Keratinocyte (primary cell): ENCODE results near the gene KIDINS220. TPM values are rescaled to one million over a fixed set of nuclear protein-coding genes. Genes with fewer than 3 reads are reported as not detected.

ENCODE experiments used
- DNase-seq: peaks from one replicate; pipeline ENCODE4 v3.0.0-alpha.2; 2011; ENCODE audit warnings: low read depth, missing footprints, low spot score
- FAIRE-seq: peaks from 2 replicates; lab custom pipeline; 2011; peaks lifted over from hg19 to GRCh38; lab: Jason Lieb, UNC
- H2AFZ ChIP-seq: 2 replicates; pipeline ENCODE4 v1.6.0; 2012; ENCODE audit warnings: low read length, control low read depth, inconsistent platforms; ENCODE audit not compliant: control insufficient read depth
- H3K27ac ChIP-seq: 2 replicates; pipeline ENCODE4 v1.5.1; 2011; ENCODE audit warnings: low read length; ENCODE audit not compliant: control insufficient read depth, insufficient read depth
- H3K27me3 ChIP-seq: 3 replicates; pipeline ENCODE4 v1.6.0; 2011; ENCODE audit warnings: low read length; ENCODE audit not compliant: control insufficient read depth, insufficient read depth; ENCODE audit errors: extremely low read depth
- H3K36me3 ChIP-seq, 2 experiments: 2 replicates in 1 of 2; 3 replicates in 1 of 2; pipeline ENCODE4 v1.5.1; 2011; ENCODE audit warnings: low read length in 2 of 2, mild to moderate bottlenecking in 1 of 2; ENCODE audit not compliant: control insufficient read depth in 2 of 2, insufficient read depth in 2 of 2; ENCODE audit errors: extremely low read depth in 1 of 2
- H3K4me1 ChIP-seq: 3 replicates; pipeline ENCODE4 v1.5.1; 2011; ENCODE audit warnings: low read length; ENCODE audit not compliant: control insufficient read depth, insufficient read depth; ENCODE audit errors: extremely low read depth
- H3K4me2 ChIP-seq: 3 replicates; pipeline ENCODE4 v1.6.0; 2011; ENCODE audit warnings: low read depth, low read length; ENCODE audit not compliant: control insufficient read depth, insufficient read depth; ENCODE audit errors: extremely low read depth
- H3K4me3 ChIP-seq, 3 experiments: fragments of 200-600 bp in 1 of 3; sonication (generic) in 1 of 3; 2 replicates in 2 of 3; 3 replicates in 1 of 3; pipeline ENCODE4 v1.5.1; 2011 to 2016; ENCODE audit warnings: low read length in 3 of 3, mild to moderate bottlenecking in 3 of 3, control low read depth in 2 of 3, inconsistent platforms in 1 of 3, low read depth in 1 of 3, mixed read lengths in 1 of 3, mixed run types in 1 of 3, moderate library complexity in 1 of 3; ENCODE audit not compliant: control insufficient read depth in 2 of 3, insufficient read depth in 2 of 3; ENCODE audit errors: extremely low read depth in 1 of 3
- H3K79me2 ChIP-seq: 2 replicates; pipeline ENCODE4 v1.6.0; 2012; ENCODE audit warnings: low read length; ENCODE audit not compliant: control insufficient read depth, insufficient read depth
- H3K9ac ChIP-seq: 3 replicates; pipeline ENCODE4 v1.6.0; 2011; ENCODE audit warnings: low read length; ENCODE audit not compliant: control insufficient read depth, insufficient read depth; ENCODE audit errors: extremely low read depth
- H3K9me1 ChIP-seq: 3 replicates; pipeline ENCODE4 v1.6.0; 2011; ENCODE audit warnings: low read length; ENCODE audit not compliant: control insufficient read depth, insufficient read depth; ENCODE audit errors: extremely low read depth
- H3K9me3 ChIP-seq: 2 replicates; pipeline ENCODE4 v1.5.1; 2012; ENCODE audit warnings: low read depth, low read length; ENCODE audit not compliant: control insufficient read depth
- H4K20me1 ChIP-seq: 3 replicates; pipeline ENCODE4 v1.6.0; 2011; ENCODE audit warnings: low read length; ENCODE audit not compliant: control insufficient read depth, insufficient read depth; ENCODE audit errors: extremely low read depth
- EZH2 ChIP-seq: IDR thresholded peaks from one replicate; pipeline ENCODE4 v1.6.1; 2012; ENCODE audit warnings: inconsistent platforms, mild to moderate bottlenecking, low read length, moderate library complexity
- dilution Hi-C: fragments of 300-500 bp; cut with MboI; formaldehyde crosslinking; loops from one replicate; pipeline ENCODE4 v1.7.0; 2020; ENCODE audit warnings: low sequenced_read_pairs; ENCODE audit not compliant: extremely low pct_ligation_motif_present
- polyA plus RNA-seq, 5 experiments: library from polyadenylated mRNA; depleted of rRNA in 3 of 5; stranded (reverse) in 3 of 5; stranded (forward) in 1 of 5; unstranded in 1 of 5; fragments of >200 nt; gene quantifications; 1 replicate in 1 of 5; 2 replicates in 3 of 5; 3 replicates in 1 of 5; pipeline versions ENCODE4 v1.2.1 to v1.2.3, GENCODE V29; 2011 to 2012; ENCODE audit warnings: missing spikeins in 2 of 5, low read depth in 1 of 5, low replicate concordance in 1 of 5
- TF ChIP-seq, protein P1 (sequence below), 3 experiments: IDR thresholded peaks in 1 of 3; conservative IDR thresholded peaks in 1 of 3; optimal IDR thresholded peaks in 1 of 3; 2 replicates in 2 of 3; 3 replicates in 1 of 3; pipeline versions ENCODE3 to v1.5.1; 2011; ENCODE audit warnings: low read length in 3 of 3, mild to moderate bottlenecking in 3 of 3, moderate library complexity in 2 of 3, control low read depth in 1 of 3, inconsistent platforms in 1 of 3; ENCODE audit not compliant: insufficient read depth in 2 of 3; ENCODE audit errors: extremely low read depth in 1 of 3

KIDINS220 gene
- polyA plus RNA-seq, 1 donor (not counting 4 experiments of a cell fraction or from before 2014, with no cell fraction given) = 28.8 TPM

DNA sequence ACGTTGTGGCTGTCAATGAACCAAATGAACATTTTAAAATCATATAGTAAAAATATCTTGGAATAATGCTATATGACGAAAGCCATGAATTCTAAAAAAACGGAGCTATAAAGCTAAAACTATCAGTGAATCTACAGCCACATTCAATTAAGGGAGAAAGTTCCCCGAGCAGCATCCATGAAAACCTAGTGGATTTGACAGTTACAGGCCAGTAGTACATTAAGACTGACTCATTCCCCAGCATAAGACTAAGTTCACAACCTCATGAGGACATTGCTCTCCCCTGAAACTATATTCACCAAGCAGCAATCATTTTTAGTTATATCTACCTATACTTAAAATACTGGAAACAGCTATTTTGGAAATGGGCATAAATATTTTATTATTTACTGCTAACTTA, 36.6 kb downstream of the KIDINS220 start:
- no peak for FAIRE-seq

DNA sequence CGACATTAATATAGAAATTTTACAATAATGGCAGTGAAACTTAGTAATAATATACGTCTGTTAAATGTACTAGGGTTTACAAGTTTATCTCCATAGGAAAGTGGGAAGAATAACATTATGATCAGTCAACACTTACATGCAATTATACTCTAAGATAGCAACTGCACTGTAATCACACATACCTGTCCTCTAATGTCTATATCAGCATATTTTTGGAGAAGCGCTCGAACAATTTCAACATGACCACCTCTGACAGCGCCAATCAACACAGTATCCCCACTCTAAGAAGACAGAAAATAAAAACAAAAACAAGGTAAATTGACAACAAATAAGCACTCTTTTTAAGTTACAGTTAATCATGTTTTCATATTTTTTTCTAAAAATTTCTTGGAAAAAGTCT, 37.2 kb downstream of the KIDINS220 start:
- dilution Hi-C loops = no loop called here
- Histone ChIP-seq H3K27me3 (no peaks in the 10 kb centered on the region), H3K79me2 (no peaks in the 10 kb centered on the region), H3K9ac (no peak overlapping the region), H3K4me2 (no peak overlapping the region), H3K9me1 (no peaks in the 10 kb centered on the region), H4K20me1 (no peaks in the 10 kb centered on the region), H3K36me3 (peaks cover 0 to 13% of the 10 kb centered on the region in 2 experiments), H2AFZ (no peak overlapping the region), H3K4me3 (no peak overlapping the region), H3K4me1 (peaks cover 8% of the 10 kb centered on the region), H3K27ac (no peak overlapping the region), H3K9me3 (no peaks in the 10 kb centered on the region)
- FAIRE-seq (no peak), DNase-seq (no peak)
- TF ChIP-seq, protein P1, sequence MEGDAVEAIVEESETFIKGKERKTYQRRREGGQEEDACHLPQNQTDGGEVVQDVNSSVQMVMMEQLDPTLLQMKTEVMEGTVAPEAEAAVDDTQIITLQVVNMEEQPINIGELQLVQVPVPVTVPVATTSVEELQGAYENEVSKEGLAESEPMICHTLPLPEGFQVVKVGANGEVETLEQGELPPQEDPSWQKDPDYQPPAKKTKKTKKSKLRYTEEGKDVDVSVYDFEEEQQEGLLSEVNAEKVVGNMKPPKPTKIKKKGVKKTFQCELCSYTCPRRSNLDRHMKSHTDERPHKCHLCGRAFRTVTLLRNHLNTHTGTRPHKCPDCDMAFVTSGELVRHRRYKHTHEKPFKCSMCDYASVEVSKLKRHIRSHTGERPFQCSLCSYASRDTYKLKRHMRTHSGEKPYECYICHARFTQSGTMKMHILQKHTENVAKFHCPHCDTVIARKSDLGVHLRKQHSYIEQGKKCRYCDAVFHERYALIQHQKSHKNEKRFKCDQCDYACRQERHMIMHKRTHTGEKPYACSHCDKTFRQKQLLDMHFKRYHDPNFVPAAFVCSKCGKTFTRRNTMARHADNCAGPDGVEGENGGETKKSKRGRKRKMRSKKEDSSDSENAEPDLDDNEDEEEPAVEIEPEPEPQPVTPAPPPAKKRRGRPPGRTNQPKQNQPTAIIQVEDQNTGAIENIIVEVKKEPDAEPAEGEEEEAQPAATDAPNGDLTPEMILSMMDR (optimal IDR thresholded peaks at IDR 0.05 in 1 of 3, IDR thresholded peaks at IDR 0.05 in 1 of 3, conservative IDR thresholded peaks at IDR 0.05 in 1 of 3; ENCODE audit: extremely low read depth in 1 of 3, insufficient read depth in 2 of 3, low read length in 3 of 3) = no peak
- TF ChIP-seq EZH2 = no peak

More for the DNA sequence above, 36.6 kb downstream of the KIDINS220 start:
- H3K27ac ChIP-seq = no peak overlapping the region
- no peak overlapping the region for H3K4me3 ChIP-seq
- H3K36me3 ChIP-seq = peaks cover 4 to 12% of the 10 kb centered on the region in 2 experiments
- H2AFZ ChIP-seq = no peak overlapping the region
- no peak for DNase-seq
- no peaks in the 10 kb centered on the region for H3K9me3 ChIP-seq
- dilution Hi-C loops = no loop called here
- TF ChIP-seq, protein P1 (optimal IDR thresholded peaks at IDR 0.05 in 1 of 3, IDR thresholded peaks at IDR 0.05 in 1 of 3, conservative IDR thresholded peaks at IDR 0.05 in 1 of 3; ENCODE audit: extremely low read depth in 1 of 3, insufficient read depth in 2 of 3, low read length in 3 of 3) = no peak
- TF ChIP-seq EZH2 = no peak
- H4K20me1 ChIP-seq = no peaks in the 10 kb centered on the region
- no peak overlapping the region for H3K4me2 ChIP-seq
- peaks cover 8% of the 10 kb centered on the region for H3K4me1 ChIP-seq
- H3K9me1 ChIP-seq = no peaks in the 10 kb centered on the region
- H3K9ac ChIP-seq = no peak overlapping the region
- no peaks in the 10 kb centered on the region for H3K27me3 ChIP-seq
- no peaks in the 10 kb centered on the region for H3K79me2 ChIP-seq
